HG03280 (cell line): ENCODE data around the gene TSEN54.

ENCODE experiments used
- ATAC-seq: cut with Tn5 transposase; IDR thresholded peaks from one replicate; pipeline ENCODE4 v1.9.1; 2021; ENCODE audit warnings: mild to moderate bottlenecking, moderate library complexity; ENCODE audit not compliant: unreplicated experiment

The TSEN54 gene

DNA sequence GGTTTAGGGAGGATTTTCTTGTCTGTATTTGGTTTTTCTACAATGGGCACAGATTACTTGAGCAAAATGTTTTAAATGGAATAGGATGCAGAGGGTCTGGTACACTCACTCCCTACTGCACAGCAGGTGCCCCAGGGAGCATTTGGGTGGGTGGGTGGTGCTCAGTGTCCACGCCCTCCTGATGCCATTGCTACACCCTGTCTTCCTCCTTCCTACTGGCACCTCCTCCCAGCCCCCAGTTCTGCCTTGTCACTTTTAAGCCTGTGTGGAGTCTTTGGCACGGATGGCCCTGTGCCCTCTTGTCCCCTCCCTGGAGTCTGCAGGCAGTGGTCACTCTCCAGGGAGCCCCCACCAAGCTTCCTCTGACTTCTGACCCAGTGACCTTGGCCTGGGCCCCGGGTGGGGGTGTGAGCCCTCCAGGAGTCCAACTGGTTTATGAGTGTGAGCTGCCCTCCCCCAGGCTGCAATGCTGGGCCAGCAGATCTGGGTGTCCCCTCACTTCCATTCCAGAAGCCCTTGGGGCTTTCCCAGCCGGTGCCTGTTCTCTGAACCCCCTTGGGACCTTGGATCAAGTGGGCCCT, 24.7 kb downstream of the TSEN54 start:
- ATAC-seq: no peak

DNA sequence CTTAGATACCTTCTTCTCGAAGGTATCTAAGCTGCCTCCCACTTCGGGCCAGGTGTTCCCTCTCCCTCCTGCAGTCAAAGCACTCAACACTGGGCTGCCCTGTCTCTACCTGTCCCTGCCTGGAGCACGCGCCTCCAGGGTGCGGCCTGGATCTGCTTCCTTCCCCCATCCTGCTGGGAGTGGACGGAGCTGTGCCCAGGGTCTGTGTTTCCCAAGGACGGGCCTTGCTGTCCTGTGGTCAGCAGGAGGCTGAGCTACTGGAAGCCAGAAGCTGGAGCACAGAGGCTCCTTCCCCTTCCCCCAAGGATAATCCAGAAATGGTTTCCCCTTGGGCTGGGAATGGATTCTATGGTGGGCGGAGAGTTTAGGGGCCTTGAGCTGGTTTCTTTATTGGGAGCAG, 25.9 kb downstream of the TSEN54 start:
- no peak for ATAC-seq

DNA sequence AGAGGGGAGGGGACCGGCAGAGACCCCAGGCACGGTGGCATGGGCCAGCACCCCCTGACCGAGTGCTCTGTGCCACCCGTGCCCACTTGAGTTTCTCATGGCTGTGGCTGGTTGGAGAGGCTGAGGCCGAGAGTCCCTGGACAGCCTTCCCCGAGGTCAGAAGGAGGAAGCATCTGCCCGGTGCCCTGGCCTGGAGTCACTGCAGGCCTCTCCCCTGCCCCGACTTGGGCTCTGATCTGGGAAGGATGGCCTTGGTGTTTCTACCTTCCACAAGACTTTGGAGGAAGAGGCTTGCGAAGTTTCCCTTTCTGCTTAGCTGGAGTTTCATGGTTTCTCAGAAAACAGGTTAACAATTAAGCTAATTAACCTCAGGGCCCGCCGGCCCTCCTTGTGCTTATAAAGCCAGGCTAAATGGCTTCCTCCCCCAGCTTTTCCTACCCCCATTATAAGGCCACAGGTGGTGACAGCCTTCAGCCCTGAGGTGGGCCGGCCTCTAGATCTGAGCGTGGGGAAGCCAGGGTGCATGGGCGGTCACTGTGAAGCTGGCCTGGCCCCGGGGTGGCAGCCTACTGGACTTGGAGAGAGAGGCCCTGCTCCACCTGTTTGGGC, 26.5 kb downstream of the TSEN54 start:
- no peak for ATAC-seq

DNA sequence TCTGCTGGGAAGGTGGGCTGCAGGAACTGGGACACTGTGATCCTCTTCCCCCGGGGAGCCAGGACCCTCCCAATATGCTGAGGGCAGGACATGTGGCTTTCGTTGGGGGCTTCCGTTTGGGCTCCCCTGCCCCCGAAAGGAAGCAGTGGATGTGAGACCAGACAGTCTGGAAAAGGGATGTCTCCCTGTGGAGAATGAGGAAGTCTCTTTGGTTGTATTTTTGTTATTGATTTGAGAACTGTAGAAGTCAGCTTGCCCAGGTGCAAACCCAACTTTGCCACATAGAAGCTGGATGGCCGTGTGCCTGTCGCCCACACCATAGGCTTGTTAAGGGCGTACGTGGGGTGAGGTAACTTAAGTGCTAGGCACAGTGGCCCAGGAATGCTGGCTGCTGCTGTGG, 27.9 kb downstream of the TSEN54 start:
- no peak for ATAC-seq

DNA sequence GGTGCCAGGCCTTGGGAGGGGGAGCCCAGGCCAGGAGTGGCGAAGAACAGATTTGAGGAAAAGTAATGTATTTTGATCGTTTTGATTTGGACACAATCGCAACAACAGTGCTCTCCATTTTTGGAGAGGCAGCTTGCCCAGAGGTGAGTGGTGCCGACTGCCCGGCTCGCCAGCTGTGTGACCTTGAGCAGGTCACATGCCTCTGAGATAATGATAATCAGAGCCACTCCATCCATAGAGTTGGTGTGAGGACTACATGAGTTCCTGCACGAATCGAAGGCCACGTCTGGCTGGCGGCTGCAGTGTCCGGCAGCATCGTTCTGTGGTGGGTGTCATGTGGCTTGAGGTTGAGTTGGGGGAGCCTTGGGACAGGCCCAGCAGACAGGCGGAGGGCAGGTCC, 29.9 kb downstream of the TSEN54 start:
- ATAC-seq: no peak

DNA sequence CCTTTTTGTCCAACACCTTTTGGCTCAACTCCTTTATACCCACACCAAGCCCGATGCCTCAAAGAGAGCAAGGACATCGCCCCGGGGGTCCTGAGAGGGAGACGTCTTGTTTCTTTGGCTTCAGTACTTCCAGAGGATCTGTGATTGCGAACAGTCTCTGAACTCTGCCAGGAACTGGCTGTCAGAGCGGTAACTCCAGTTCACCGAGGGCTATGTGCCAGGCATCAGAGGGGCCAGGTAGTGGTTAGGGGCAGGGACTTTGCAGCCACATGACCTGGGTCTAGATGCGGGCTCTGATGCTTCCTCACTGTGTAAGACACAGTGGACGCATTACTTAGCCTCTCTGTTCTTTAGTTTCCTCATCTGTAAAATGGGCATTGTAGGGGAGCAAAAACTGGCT, 30.8 kb downstream of the TSEN54 start:
- no peak for ATAC-seq

DNA sequence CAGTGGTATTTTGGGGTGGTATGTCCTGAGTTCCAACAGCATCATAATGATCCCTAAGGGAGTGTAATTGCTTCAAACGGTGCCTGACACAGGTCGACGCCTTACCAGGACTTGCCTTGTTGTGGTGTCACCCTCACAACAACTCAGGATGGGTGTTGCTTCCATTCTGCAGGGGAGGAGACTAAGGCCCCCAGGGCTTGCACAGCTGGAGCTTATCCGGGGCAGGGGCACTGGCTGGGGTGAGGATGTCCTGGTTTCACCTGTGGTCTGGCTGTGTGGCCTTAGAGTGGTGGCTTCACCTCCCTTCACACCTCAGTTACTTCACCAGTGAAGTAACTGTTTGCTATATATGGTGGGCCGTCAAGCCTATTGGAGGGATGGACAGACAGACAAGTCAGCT, 32.5 kb downstream of the TSEN54 start:
- ATAC-seq: no peak

DNA sequence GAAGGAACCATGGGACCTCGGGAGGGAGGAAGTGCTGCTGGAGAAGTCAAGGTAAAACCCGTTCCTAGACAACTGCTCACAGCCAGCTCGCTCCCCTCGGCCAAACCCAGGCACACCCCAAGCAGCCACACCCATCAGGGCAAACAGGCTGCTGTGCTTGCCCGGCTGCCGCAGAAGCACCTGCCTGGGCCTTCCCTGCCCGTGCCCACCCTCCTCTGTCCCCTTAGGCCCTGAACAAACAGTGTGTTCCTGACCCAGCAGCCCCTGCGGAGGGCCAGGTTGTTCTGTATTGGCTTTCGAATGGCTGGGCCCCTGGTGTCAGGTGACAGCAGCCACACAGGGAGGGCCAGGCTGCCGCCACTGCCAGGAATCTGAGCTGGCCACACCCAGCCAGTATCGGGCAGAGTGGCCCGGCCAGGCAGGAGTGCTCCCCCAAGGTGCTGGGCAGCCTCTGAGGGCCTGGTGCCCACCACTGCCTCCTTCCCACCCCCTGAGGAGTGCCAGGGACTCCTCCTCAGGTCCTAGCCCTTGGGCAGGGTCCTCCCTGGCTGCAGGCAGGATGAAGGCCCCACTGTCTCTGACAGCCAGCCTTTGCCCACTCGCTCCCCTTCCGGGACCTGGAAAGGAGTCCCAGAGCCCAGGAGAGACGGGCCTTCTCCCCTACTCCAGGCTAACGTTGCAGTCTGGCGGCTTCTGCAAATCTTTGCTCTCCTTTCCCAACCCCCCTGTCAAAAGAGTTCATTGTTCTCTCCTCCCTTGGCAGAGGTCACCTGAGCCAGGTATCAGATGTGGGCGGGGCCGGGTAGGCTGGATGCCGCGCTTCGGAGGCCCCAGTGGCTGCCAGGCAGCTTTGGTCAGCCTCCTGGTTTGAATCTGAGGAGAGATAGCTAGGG, 33.2 kb downstream of the TSEN54 start:
- ATAC-seq: no peak

DNA sequence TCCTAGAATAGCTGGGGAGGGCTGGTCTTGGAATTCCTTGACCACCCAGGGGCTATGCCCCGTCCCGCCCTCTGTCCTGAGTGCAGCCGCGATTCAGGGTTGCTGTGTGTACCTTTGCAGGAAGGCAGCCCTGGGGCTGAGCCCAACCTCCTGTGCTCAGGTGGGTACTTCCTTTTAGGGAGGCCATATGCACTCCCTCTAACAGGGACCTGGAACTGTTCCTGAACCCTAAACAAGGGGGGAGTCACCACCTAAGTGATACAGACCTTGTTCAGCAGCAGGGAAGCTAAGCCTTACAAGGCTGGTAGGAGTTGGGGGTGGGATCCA, 33.8 kb downstream of the TSEN54 start:
- no peak for ATAC-seq

DNA sequence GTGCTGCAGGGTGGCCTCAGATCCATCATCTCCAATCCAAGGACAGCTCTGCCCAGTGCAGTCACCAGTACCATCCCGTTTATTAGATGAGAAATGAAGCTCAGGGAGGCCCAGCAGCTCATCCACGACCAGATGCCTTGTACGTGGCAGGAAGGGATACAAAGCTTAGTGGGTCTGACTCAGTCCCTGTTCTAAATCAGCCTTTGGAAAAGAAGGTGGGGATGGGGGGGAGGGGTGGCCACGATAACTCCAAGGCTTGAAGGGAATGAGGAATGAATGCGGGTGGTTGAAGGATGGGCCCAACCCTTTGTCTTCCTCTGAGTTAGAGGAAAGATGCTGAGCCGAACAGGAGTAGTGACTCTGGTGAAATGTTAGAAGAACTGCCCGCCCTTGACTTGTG, 34.9 kb downstream of the TSEN54 start:
- ATAC-seq: no peak

DNA sequence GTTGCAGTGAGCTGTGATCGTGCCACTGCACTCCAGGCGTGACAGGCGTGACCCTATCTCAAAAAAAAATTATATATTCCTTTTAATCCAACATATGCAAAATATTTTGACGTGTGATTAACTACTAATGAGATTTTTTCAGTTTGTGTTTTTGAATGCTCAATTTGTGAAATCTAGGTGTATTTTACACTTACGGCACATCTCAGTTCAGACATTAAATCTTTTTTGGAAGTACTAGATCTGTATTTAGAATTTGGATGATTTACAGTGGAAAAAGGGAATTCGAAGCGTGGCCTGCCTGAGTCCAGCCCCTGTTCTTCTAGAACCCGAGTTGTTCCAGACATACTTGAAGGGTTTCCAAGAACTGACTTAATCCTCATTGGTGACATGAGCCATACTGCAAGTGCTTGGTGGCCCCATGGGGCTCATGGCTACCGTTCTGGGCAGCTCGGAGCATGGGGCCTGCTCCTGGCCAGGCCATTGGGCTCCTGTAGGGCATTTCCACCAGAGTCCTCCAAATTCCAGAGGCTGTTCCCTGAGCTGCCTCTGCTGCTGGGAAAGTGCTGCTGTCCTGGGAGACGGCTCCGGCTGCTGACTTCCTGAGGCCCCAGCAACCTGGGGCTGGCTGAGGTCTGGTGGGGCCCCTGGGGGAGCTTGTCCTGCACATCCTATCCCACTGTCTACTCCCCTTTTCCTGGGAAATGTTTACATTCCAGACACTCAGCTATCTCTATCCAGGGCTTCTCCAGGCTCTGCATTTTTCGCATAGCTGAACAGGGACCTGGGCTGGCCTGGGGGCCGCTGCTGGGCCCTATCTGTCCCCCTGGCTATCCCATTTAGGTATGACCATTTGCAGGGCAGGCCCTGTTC, 36.3 kb downstream of the TSEN54 start:
- no peak for ATAC-seq

DNA sequence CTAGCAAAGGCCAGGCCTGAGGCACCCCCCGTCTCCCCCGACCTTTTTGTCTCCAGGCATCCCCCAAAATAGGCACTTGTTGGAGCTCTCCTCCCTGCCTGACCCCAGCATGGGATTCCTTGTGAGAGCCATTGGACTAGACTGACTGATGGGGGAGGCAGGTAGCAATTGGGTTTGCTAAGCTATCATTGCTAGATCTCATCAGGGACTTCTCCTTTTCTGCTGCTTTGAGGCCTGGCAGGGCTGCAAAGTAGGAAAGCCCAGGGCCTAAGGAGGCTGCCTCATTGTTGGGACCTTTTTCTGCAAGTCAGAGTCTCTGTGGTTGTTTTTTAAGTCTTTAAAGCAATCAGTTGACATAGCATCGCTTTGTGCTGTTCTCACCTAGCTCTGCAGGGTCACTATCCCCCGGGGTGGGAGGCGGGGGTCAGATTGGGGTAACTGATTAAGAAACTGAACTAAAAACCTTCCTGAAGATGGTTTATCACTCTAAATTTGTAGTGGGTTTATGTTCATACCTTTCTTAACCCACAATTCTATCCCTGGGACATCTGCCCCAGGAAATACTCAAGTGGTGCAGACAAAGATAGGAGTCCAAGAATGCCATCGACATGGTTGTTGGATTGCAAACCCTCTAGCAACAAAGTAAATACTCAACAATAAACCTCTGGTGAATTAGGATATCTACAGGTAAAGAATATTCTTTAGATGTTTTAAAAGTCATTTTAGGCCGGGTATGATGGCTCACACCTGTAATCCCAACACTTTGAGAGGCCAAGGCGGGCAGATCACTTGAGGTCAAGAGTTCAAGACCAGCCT, 37.2 kb downstream of the TSEN54 start:
- ATAC-seq: no peak

DNA sequence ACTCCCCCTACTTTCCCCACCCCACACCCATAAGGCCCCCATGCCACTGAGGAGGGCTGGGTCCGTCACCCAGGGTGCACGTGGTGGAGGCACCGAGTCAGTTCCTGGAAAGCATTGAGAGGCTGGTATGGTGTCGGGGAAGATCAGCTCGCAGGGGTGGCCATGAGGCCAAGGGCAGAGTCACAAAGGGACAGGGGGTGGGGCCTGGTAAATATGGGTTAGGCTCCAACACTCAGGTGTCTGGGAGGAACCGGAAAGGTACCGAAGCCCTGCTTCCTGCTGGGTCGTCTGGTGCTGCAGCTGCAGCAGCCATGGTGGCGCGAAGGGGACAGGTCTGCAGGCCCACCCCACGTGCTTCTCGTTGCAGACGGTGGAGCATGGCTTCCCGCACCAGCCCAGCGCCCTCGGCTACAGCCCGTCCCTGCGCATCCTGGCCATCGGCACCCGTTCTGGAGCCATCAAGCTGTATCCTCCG, 39.4 kb downstream of the TSEN54 start:
- ATAC-seq: no peak

DNA sequence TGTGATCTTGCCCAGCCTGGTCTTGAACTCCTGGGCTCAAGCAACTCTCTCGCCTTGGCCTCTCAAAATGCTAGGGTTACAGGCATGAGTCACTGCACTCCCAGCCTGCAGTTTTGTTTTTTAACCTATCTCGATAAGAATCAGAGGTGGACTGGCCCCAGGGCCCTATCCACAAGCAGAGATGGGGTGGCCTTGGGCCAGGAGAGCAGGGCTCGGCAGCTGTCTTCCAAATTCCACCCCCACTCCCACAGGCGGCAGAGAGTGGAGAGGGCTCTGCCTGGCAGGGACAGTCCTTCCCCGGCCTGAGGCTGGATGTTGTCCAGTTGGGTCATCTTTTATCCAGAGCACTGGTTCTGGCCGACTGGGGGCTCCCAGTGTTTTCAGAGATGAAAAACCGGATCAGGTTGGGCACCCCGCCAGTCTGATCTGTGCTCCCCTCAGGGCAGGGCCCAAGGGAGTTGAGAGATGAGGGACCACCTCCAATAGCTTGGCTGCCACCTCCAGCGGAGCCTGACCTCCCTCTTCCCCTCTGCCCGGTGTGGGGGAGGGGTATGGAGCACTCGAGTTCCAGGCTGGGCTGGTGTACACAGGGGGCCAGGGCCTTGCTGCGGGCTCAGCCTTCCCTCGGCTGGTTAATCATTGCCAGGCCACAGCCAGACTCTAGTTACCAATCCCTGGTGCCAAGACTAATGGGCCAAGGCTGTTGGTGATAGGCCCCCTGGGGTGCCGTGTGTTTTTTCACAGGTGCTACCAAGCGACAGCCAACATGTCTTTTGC, 40.9 kb downstream of the TSEN54 start:
- no peak for ATAC-seq

DNA sequence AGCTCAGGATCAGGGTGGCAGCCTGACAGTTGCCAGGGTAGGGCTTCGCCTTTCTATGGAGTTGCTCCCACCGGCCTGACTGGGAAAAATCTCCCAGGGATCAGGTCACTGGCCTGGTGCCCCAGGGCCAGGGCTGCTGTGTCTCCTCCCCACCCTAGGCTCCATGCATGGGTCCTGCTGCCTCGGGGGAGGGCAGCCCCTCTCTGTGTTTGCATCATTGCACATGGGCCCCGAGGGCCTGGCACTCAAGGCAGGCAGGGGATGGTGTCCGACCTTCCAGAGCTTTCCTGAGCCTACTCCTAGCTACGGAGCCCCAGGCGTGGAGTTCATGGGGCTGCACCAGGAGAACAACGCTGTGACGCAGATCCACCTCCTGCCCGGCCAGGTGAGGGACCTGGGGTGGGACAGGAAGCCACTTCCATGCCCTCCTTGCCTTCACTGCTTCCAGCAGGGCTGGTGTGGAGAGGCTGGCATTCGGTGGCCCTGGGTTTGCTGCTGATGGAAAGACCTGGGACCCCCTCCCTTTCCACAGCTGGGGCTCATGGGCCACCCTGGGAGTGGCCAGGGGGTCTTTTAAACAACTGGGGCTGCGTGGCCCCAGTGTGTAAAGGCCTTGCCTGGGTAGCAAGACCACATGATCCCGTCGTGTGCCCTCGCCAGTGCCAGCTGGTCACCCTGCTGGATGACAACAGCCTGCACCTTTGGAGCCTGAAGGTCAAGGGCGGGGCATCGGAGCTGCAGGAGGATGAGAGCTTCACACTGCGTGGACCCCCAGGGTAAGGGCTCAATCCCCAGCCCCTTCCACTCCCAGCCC, 41.7 kb downstream of the TSEN54 start:
- no peak for ATAC-seq

DNA sequence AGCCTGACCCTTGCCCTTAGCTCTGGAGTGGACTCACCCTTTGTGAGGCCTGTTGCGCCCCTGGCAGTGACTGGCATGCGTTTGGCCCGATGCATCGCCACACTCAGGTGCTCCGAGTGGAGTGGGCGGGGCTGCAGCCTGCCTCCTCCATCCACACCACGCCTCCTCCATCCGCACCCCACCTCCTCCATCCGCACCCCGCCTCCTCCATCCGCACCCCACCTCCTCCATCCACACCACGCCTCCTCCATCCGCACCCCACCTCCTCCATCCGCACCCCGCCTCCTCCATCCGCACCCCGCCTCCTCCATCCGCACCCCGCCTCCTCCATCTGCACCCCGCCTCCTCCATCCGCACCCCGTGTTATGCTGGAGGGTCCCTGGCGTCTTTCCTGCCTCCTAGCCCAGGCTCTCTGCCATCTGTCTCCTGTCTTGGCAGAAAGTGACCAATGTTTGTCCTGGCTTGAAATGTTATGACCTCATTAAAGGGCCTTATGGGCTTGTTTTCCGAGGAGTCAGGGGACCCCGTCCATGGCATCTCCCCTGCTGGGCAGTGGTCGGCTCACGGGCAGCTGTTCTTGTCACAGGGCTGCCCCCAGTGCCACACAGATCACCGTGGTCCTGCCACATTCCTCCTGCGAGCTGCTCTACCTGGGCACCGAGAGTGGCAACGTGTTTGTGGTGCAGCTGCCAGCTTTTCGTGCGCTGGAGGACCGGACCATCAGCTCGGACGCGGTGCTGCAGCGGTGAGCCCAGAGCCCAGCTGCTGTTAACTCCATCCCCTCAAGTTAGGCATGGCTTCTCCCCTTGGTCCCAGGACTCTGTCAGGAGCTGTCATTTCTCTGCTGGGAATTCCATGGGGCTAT, 42.6 kb downstream of the TSEN54 start:
- no peak for ATAC-seq

DNA sequence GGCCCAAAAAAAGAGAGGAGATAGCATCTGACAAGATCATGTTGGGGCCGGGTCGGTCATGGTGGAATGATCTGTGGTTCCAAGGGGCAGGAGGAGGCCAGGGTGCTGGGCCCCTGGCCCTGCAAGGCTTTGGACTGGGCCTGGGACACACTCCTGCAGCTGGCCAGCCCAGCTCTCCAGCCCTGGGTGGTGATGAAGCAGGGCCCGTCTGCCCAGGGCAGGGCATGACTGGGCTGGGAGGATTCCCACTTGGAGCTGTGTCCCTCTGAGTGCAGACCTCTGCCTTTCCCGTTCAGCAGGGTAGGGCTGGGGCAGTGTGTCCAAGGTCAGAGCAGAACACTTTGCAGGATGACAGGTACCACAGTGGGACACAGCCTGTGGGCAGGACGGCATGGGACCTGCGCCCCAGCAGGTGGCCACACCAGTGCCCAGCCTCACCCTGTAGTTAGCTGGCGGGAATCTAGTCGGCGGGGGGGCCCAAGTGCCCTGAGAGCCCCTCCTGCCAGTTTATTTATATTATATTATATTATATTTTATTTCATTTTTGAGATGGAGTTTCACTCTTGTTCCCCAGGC, 43.7 kb downstream of the TSEN54 start:
- no peak for ATAC-seq
